ENCODE measurements around the gene DCHS2. TPM values are rescaled to one million over a fixed set of nuclear protein-coding genes. Genes with fewer than 3 reads are reported as not detected.

Gene DCHS2
- total and polyA plus RNA-seq, 10 of the 15 experiments (the other 5 are each of a cell fraction or from before 2014, with no cell fraction given), result 0.01 to 0.31 (median 0.06) TPM; not detected in 3

DNA sequence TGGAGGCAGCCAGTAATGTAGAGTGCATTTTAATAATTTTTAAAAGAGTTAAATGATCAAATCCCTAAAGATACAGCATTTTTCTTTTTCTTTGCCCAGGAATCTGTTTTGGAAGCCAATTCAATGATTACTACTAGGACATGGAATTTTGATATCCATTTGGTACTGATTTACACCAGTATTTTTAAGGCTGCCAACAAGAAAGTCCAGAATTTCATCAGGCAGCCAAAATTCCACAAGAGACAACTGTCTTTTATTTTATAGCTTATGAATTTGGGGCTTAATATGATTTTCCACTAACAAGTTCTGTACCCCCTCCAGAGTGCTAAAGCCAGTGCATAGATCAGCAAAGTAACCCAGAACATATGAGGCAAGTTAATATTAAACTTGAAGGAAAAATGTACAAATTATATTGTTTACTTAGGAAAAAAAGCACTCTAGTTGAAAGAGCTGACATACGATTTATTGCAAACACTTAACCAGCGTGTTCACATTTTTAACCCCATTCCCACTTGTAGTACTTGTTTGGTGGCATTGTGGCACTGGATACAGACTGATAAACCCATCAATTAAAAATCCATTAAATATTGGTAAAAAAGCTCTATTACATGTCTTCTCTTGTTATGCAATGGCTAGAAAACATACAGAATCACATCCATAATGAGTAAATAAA lies 259.7 kb downstream of the DCHS2 start (continued):
- TF ChIP-seq RELA (IDR thresholded peaks at IDR 0.05; ENCODE audit: borderline replicate concordance, partially characterized antibody) (no peak), MYC (IDR thresholded peaks at IDR 0.05; ENCODE audit: insufficient read depth, insufficient read length, insufficient replicate concordance, low read length, severe bottlenecking) (no peak)

GRCh38 chr4:154230723-154231122 lies 260.9 kb downstream of the DCHS2 start:
- Histone ChIP-seq H3K36me3 (ENCODE audit: control insufficient read depth in 2 of 2, insufficient read depth in 2 of 2, low read length in 1 of 2) (no peaks in the 10 kb centered on the region), H3K9me3 (replicated peaks; ENCODE audit: control insufficient read depth, insufficient read depth, low read length) (no peaks in the 10 kb centered on the region), H2AFZ (ENCODE audit: control insufficient read depth, low read depth, low read length) (no peak overlapping the region), H3K27ac (ENCODE audit: control insufficient read depth, insufficient read depth) (no peak overlapping the region), H3K4me1 (ENCODE audit: control insufficient read depth, insufficient read depth, low read length) (no peaks in the 10 kb centered on the region), H3K27me3 (replicated peaks in 1 of 2; ENCODE audit: control insufficient read depth in 2 of 2, insufficient read depth in 2 of 2, low read length in 1 of 2) (no peaks in the 10 kb centered on the region), H3K79me2 (ENCODE audit: control insufficient read depth, insufficient read depth, low read length) (no peaks in the 10 kb centered on the region), H4K20me1 (ENCODE audit: control insufficient read depth, insufficient read depth) (no peaks in the 10 kb centered on the region), H3K9ac (ENCODE audit: control insufficient read depth, insufficient read depth, low read length) (no peak overlapping the region), H3K4me2 (ENCODE audit: control insufficient read depth, insufficient read depth) (no peak overlapping the region), H3K4me3 (no peak overlapping the region)
- ChIA-PET CTCF (no interaction called here), SMC1A (ENCODE audit: uncharacterized antibody, unreplicated experiment) (no interaction called here), POLR2A (no interaction called here), RAD21 (ENCODE audit: unreplicated experiment) (no interaction called here)
- TF ChIP-seq RB1 (IDR thresholded peaks at IDR 0.05; ENCODE audit: borderline replicate concordance) (no peak), EGR1 (IDR thresholded peaks at IDR 0.05; ENCODE audit: borderline replicate concordance in 1 of 2, low read depth in 2 of 2, low read length in 2 of 2) (no peak), HCFC1 (IDR thresholded peaks at IDR 0.05; ENCODE audit: low read length) (no peak), SMAD5 (IDR thresholded peaks at IDR 0.05; ENCODE audit: low read depth) (no peak), YY1 (IDR thresholded peaks at IDR 0.05; ENCODE audit: low read depth, low read length) (no peak), NFYA (IDR thresholded peaks at IDR 0.05; ENCODE audit: borderline replicate concordance, low read depth, low read length) (no peak), IRF3 (IDR thresholded peaks at IDR 0.05) (no peak), IRF5 (IDR thresholded peaks at IDR 0.05; ENCODE audit: borderline replicate concordance) (no peak), KDM1A (IDR thresholded peaks at IDR 0.05; ENCODE audit: borderline replicate concordance) (no peak), PAX8 (IDR thresholded peaks at IDR 0.05) (no peak), RUNX3 (IDR thresholded peaks at IDR 0.05; ENCODE audit: low read length) (no peak), GABPA (IDR thresholded peaks at IDR 0.05; ENCODE audit: low read depth) (no peak)
- TF ChIP-seq, protein P1, sequence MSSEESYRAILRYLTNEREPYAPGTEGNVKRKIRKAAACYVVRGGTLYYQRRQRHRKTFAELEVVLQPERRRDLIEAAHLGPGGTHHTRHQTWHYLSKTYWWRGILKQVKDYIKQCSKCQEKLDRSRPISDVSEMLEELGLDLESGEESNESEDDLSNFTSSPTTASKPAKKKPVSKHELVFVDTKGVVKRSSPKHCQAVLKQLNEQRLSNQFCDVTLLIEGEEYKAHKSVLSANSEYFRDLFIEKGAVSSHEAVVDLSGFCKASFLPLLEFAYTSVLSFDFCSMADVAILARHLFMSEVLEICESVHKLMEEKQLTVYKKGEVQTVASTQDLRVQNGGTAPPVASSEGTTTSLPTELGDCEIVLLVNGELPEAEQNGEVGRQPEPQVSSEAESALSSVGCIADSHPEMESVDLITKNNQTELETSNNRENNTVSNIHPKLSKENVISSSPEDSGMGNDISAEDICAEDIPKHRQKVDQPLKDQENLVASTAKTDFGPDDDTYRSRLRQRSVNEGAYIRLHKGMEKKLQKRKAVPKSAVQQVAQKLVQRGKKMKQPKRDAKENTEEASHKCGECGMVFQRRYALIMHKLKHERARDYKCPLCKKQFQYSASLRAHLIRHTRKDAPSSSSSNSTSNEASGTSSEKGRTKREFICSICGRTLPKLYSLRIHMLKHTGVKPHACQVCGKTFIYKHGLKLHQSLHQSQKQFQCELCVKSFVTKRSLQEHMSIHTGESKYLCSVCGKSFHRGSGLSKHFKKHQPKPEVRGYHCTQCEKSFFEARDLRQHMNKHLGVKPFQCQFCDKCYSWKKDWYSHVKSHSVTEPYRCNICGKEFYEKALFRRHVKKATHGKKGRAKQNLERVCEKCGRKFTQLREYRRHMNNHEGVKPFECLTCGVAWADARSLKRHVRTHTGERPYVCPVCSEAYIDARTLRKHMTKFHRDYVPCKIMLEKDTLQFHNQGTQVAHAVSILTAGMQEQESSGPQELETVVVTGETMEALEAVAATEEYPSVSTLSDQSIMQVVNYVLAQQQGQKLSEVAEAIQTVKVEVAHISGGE (CRISPR knock-in tag; IDR thresholded peaks at IDR 0.05), result no peak
- no peak for FAIRE-seq
- intact Hi-C loops (cut with micrococcal nuclease; ENCODE audit: unreplicated experiment), result no loop called here
- BruUV-seq (replicated peaks), result no TSS peak
- no peak for ATAC-seq
- in situ Hi-C loops (cut with MboI), result no loop called here
- no peak for DNase-seq (ENCODE audit: low read depth, low spot score)
- WGBS (ENCODE audit: insufficient coverage, insufficient replicate concordance, low lambda C conversion rate, missing lambda C conversion rate), result 41% methylated on average over 3 of the region's 3 CpGs

Measured in GM12878 (cell line).